ENCODE results near the gene CTSH.

DNA sequence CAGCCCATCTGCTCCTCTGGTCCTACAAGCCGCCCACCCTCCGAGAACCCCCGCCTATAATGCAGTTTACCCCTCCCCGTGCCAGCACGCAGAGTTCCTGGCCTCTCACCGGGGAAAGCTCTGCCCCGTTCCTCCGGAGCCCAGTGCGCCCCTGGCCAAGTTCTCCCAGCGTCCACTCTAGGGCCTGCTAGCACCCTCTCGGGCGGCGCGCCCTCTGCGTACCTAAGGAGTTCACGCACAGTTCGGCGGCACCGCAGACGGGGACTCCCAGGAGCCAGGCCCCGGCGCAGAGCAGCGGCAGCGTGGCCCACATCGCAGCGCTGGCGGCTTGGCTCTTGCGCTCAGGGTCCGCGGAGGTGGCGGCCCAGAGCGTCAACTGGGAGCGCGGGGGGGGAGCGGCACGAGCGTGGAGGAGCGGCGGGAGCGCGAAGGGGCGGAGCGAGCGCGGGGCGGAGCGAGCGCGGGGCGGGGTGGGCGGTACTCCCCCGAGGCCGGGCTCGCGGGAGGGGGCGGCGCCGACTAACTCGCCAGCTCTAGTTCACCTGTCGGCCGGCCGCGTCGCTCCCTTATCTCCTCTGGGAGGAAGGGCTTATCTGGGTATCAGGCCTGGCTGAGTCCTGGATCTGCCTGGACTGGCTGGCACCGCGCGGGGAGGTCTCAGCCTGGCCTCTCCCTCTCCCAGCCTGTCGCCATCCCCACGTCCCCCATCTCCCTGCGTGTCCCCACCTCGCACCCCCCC is at the start of gene CTSH:
- TF ChIP-seq, protein P1, sequence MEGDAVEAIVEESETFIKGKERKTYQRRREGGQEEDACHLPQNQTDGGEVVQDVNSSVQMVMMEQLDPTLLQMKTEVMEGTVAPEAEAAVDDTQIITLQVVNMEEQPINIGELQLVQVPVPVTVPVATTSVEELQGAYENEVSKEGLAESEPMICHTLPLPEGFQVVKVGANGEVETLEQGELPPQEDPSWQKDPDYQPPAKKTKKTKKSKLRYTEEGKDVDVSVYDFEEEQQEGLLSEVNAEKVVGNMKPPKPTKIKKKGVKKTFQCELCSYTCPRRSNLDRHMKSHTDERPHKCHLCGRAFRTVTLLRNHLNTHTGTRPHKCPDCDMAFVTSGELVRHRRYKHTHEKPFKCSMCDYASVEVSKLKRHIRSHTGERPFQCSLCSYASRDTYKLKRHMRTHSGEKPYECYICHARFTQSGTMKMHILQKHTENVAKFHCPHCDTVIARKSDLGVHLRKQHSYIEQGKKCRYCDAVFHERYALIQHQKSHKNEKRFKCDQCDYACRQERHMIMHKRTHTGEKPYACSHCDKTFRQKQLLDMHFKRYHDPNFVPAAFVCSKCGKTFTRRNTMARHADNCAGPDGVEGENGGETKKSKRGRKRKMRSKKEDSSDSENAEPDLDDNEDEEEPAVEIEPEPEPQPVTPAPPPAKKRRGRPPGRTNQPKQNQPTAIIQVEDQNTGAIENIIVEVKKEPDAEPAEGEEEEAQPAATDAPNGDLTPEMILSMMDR (conservative IDR thresholded peaks at IDR 0.05; ENCODE audit: low read depth, low read length): no peak
- TF ChIP-seq EZH2 (IDR thresholded peaks at IDR 0.05; ENCODE audit: low read length, unreplicated experiment) (no peak), EZH2phosphoT487 (IDR thresholded peaks at IDR 0.05; ENCODE audit: borderline replicate concordance, low read length) (no peak)
